Natural killer cell treated with Interleukin-12 subunit alpha and Interleukin-12 subunit beta and Interleukin-15 and Interleukin-18, amount 100 ng/mL, for 72 hours (primary cell): Measurements from ENCODE around the gene SOCS3. TPM values are rescaled to one million over a fixed set of nuclear protein-coding genes. Genes with fewer than 3 reads are reported as not detected.

ENCODE experiments used
- ATAC-seq, 2 donors: fragments of 150-1000 bp; cut with Tn5 transposase in 1 of 2; sonication (Bioruptor Pico), chemical (Tn5 transposase) in 1 of 2; 2 replicates each; pipeline ENCODE4 v1.10.0; 2021
- DNase-seq: peaks from one replicate; pipeline ENCODE4 v3.0.0; 2022; ENCODE audit warnings: low spot score
- H3K27ac Mint-ChIP-seq, 2 donors: 1 replicate in 1 of 2; 2 replicates in 1 of 2; pipeline ENCODE4 v1.8.0; 2022; ENCODE audit warnings: mixed read lengths in 2 of 2, mild to moderate bottlenecking in 1 of 2, moderate library complexity in 1 of 2
- H3K27me3 Mint-ChIP-seq, 2 donors: 1 replicate in 1 of 2; 2 replicates in 1 of 2; pipeline ENCODE4 v1.8.0; 2022; ENCODE audit warnings: mixed read lengths in 2 of 2
- H3K36me3 Mint-ChIP-seq: one replicate; pipeline ENCODE4 v1.8.0; 2022; ENCODE audit warnings: mixed read lengths
- H3K4me1 Mint-ChIP-seq, 2 donors: 1 replicate in 1 of 2; 2 replicates in 1 of 2; pipeline ENCODE4 v1.8.0; 2022; ENCODE audit warnings: low read depth in 2 of 2, mixed read lengths in 2 of 2, mild to moderate bottlenecking in 1 of 2
- H3K4me3 Mint-ChIP-seq: one replicate; pipeline ENCODE4 v1.8.0; 2022; ENCODE audit warnings: mixed read lengths
- H3K9me3 Mint-ChIP-seq: 2 replicates; pipeline ENCODE4 v1.8.0; 2022; ENCODE audit warnings: mixed read lengths
- total RNA-seq, 2 donors: library from RNA; stranded (reverse); gene quantifications; one replicate each; pipeline ENCODE4 v1.2.3, GENCODE V29; 2022

Gene SOCS3
- total RNA-seq, 2 donors from 2014 or later: 110 to 156 TPM

- peak overlapping the region in 1 of 2 donors; percentile 70 for H3K27ac Mint-ChIP-seq
- peaks cover 0 to 2% of the 10 kb centered on the region in 2 donors for H3K27me3 Mint-ChIP-seq
- ATAC-seq: no peak
Observed at GRCh38 chr17:78330570-78331224, 29.2 kb downstream of the SOCS3 start.

GRCh38 chr17:78329263-78330059 is 30.4 kb downstream of the SOCS3 start:
- peak; percentile 93 for ATAC-seq
- H3K36me3 Mint-ChIP-seq: no peaks in the 10 kb centered on the region
- peaks cover 0 to 3% of the 10 kb centered on the region in 2 donors for H3K27me3 Mint-ChIP-seq
- peak overlapping the region; percentile 66 for H3K4me3 Mint-ChIP-seq
- H3K4me1 Mint-ChIP-seq: peaks cover 28 to 31% of the 10 kb centered on the region in 2 donors
- H3K9me3 Mint-ChIP-seq: no peaks in the 10 kb centered on the region
- peak overlapping the region; percentile 66 to 94 for H3K27ac Mint-ChIP-seq
- peak; percentile 88 for DNase-seq

More at GRCh38 chr17:78330570-78331224, 29.2 kb downstream of the SOCS3 start:
- H3K9me3 Mint-ChIP-seq: no peaks in the 10 kb centered on the region
- no peak for DNase-seq
- H3K4me1 Mint-ChIP-seq: peaks cover 25 to 30% of the 10 kb centered on the region in 2 donors
- H3K36me3 Mint-ChIP-seq: no peaks in the 10 kb centered on the region
- H3K4me3 Mint-ChIP-seq: no peak overlapping the region

- H3K36me3 Mint-ChIP-seq: no peaks in the 10 kb centered on the region
- H3K9me3 Mint-ChIP-seq: no peaks in the 10 kb centered on the region
- peaks cover 27 to 32% of the 10 kb centered on the region in 2 donors for H3K4me1 Mint-ChIP-seq
- no peak for ATAC-seq
- H3K27ac Mint-ChIP-seq: peak overlapping the region; percentile 66 to 94
- H3K4me3 Mint-ChIP-seq: no peak overlapping the region
- no peak for DNase-seq
- peaks cover 0 to 5% of the 10 kb centered on the region in 2 donors for H3K27me3 Mint-ChIP-seq
Observed at GRCh38 chr17:78327880-78328279, 32.0 kb downstream of the SOCS3 start.

- H3K27ac Mint-ChIP-seq: peak overlapping the region in 1 of 2 donors; percentile 89
- H3K4me1 Mint-ChIP-seq: peaks cover 18% of the 10 kb centered on the region in 2 donors
- no peak overlapping the region for H3K4me3 Mint-ChIP-seq
- no peak for DNase-seq
- no peaks in the 10 kb centered on the region for H3K36me3 Mint-ChIP-seq
- ATAC-seq: no peak
- H3K9me3 Mint-ChIP-seq: no peaks in the 10 kb centered on the region
- H3K27me3 Mint-ChIP-seq: peaks cover 0 to 5% of the 10 kb centered on the region in 2 donors
Observed at GRCh38 chr17:78325076-78325687, 34.7 kb downstream of the SOCS3 start.

GRCh38 chr17:78324391-78325075 is 35.3 kb downstream of the SOCS3 start:
- H3K27me3 Mint-ChIP-seq: peaks cover 0 to 5% of the 10 kb centered on the region in 2 donors
- DNase-seq (no peak), ATAC-seq (no peak)
- no peaks in the 10 kb centered on the region for H3K36me3 Mint-ChIP-seq
- H3K27ac Mint-ChIP-seq: peak overlapping the region; percentile 37 to 89
- peaks cover 18% of the 10 kb centered on the region in 2 donors for H3K4me1 Mint-ChIP-seq
- H3K4me3 Mint-ChIP-seq: no peak overlapping the region
- H3K9me3 Mint-ChIP-seq: no peaks in the 10 kb centered on the region

GRCh38 chr17:78323826-78324390 is 36.0 kb downstream of the SOCS3 start:
- H3K4me3 Mint-ChIP-seq: no peak overlapping the region
- ATAC-seq: no peak

GRCh38 chr17:78322858-78323455 is 36.9 kb downstream of the SOCS3 start:
- peaks cover 0 to 5% of the 10 kb centered on the region in 2 donors for H3K27me3 Mint-ChIP-seq
- H3K9me3 Mint-ChIP-seq: no peaks in the 10 kb centered on the region
- no peak overlapping the region for H3K4me3 Mint-ChIP-seq
- DNase-seq (no peak), ATAC-seq (peak in 1 of 2 donors; percentile 22)
- no peaks in the 10 kb centered on the region for H3K36me3 Mint-ChIP-seq
- H3K27ac Mint-ChIP-seq: no peak overlapping the region
- peaks cover 6 to 11% of the 10 kb centered on the region in 2 donors for H3K4me1 Mint-ChIP-seq

More at GRCh38 chr17:78323826-78324390, 36.0 kb downstream of the SOCS3 start:
- H3K27me3 Mint-ChIP-seq: peaks cover 0 to 5% of the 10 kb centered on the region in 2 donors
- H3K4me1 Mint-ChIP-seq: peaks cover 13% of the 10 kb centered on the region in 2 donors
- H3K36me3 Mint-ChIP-seq: no peaks in the 10 kb centered on the region
- peak overlapping the region; percentile 37 to 89 for H3K27ac Mint-ChIP-seq
- no peak for DNase-seq
- no peaks in the 10 kb centered on the region for H3K9me3 Mint-ChIP-seq

- Mint-ChIP-seq H3K9me3 (no peaks in the 10 kb centered on the region), H3K4me3 (no peak overlapping the region), H3K4me1 (peaks cover 7 to 12% of the 10 kb centered on the region in 2 donors), H3K27me3 (peaks cover 3 to 6% of the 10 kb centered on the region in 2 donors), H3K27ac (no peak overlapping the region), H3K36me3 (no peaks in the 10 kb centered on the region)
- DNase-seq (no peak), ATAC-seq (peak in 1 of 2 donors; percentile 11)
Observed at GRCh38 chr17:78322327-78322857, 37.5 kb downstream of the SOCS3 start.

GRCh38 chr17:78318843-78319242 is 41.0 kb downstream of the SOCS3 start:
- no peaks in the 10 kb centered on the region for H3K9me3 Mint-ChIP-seq
- peaks cover 20 to 21% of the 10 kb centered on the region in 2 donors for H3K4me1 Mint-ChIP-seq
- peaks cover 15 to 25% of the 10 kb centered on the region in 2 donors for H3K27me3 Mint-ChIP-seq
- no peak overlapping the region for H3K4me3 Mint-ChIP-seq
- H3K36me3 Mint-ChIP-seq: no peaks in the 10 kb centered on the region
- DNase-seq: no peak
- no peak overlapping the region for H3K27ac Mint-ChIP-seq
- no peak for ATAC-seq

- H3K36me3 Mint-ChIP-seq: no peaks in the 10 kb centered on the region
- H3K27ac Mint-ChIP-seq: no peak overlapping the region
- H3K4me3 Mint-ChIP-seq: no peak overlapping the region
- DNase-seq (no peak), ATAC-seq (no peak)
- peaks cover 17 to 28% of the 10 kb centered on the region in 2 donors for H3K27me3 Mint-ChIP-seq
- no peaks in the 10 kb centered on the region for H3K9me3 Mint-ChIP-seq
- H3K4me1 Mint-ChIP-seq: peaks cover 20 to 21% of the 10 kb centered on the region in 2 donors
Observed at GRCh38 chr17:78318407-78318806, 41.5 kb downstream of the SOCS3 start.

- no peak for ATAC-seq
- H3K4me1 Mint-ChIP-seq: peaks cover 20 to 25% of the 10 kb centered on the region in 2 donors
- no peaks in the 10 kb centered on the region for H3K9me3 Mint-ChIP-seq
- no peak for DNase-seq
- H3K4me3 Mint-ChIP-seq: no peak overlapping the region
- peaks cover 19 to 33% of the 10 kb centered on the region in 2 donors for H3K27me3 Mint-ChIP-seq
- H3K36me3 Mint-ChIP-seq: no peaks in the 10 kb centered on the region
- peak overlapping the region in 1 of 2 donors; percentile 74 for H3K27ac Mint-ChIP-seq
Observed at GRCh38 chr17:78317794-78318400, 42.0 kb downstream of the SOCS3 start.
